ENCODE results near the gene EPB41.

- no peak for TF ChIP-seq CTCF (IDR thresholded peaks at IDR 0.05)
- no peak for TF ChIP-seq POLR2A (IDR thresholded peaks at IDR 0.05)
Observed at GRCh38 chr1:28909198-28909597, 5.2 kb upstream of the EPB41 start.

All from esophagus squamous epithelium (tissue), 4 donors.